Measurements from ENCODE around the gene HES2. TPM values are rescaled to one million over a fixed set of nuclear protein-coding genes. Genes with fewer than 3 reads are reported as not detected.
"Not testable (repeated sequence)": the region's sequence is repeated elsewhere in the genome, so short reads cannot be mapped to it uniquely, and the experiment has no call there.

Gene HES2
- total and polyA plus RNA-seq, 11 donors, result 0.04 to 0.14 (median 0.12) TPM; not detected in 8

DNA sequence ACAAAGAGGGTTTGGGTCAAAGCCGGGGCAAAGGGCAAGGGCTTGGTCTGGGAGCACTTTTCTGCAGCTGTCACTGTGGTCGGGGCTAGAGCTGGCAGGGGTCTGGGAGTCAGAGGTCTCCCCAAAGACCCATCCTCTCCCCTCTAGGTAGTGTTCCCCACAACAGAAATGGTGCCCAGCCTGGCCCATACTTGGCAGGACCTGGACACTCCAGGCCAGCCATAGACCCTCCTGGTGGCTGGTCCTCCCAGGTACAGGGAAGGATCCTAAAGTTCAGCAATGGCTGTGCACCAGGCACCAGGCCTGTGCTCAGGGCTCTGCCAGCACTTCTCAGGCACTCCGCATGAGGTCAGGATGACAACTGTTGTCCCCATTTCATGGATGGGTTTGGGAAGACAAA, 15.8 kb upstream of the HES2 start:
- Histone ChIP-seq H3K27me3 (peaks cover 1 to 39% (median 18%) of the 10 kb centered on the region in 9 donors), H3K27ac (no peak overlapping the region), H3K4me3 (no peak overlapping the region), H3K9me3 (no peaks in the 10 kb centered on the region), H3K36me3 (no peaks in the 10 kb centered on the region), H3K4me1 (peaks cover 0 to 6% (median 0%) of the 10 kb centered on the region in 12 donors)
- TF ChIP-seq, protein P1, sequence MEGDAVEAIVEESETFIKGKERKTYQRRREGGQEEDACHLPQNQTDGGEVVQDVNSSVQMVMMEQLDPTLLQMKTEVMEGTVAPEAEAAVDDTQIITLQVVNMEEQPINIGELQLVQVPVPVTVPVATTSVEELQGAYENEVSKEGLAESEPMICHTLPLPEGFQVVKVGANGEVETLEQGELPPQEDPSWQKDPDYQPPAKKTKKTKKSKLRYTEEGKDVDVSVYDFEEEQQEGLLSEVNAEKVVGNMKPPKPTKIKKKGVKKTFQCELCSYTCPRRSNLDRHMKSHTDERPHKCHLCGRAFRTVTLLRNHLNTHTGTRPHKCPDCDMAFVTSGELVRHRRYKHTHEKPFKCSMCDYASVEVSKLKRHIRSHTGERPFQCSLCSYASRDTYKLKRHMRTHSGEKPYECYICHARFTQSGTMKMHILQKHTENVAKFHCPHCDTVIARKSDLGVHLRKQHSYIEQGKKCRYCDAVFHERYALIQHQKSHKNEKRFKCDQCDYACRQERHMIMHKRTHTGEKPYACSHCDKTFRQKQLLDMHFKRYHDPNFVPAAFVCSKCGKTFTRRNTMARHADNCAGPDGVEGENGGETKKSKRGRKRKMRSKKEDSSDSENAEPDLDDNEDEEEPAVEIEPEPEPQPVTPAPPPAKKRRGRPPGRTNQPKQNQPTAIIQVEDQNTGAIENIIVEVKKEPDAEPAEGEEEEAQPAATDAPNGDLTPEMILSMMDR (IDR thresholded peaks at IDR 0.05), result no peak
- no peak for TF ChIP-seq POLR2A (IDR thresholded peaks at IDR 0.05)
- WGBS, 4 donors, result 76 to 100% (median 90%) methylated on average over 2 to 3 of the region's 3 CpGs
- ATAC-seq (no peak), DNase-seq (no peak)
- intact Hi-C loops (cut with DNase I), result loop anchor here in 2 of 10 donors (5.0 kb wide), 2 partner anchors 73 to 188 kb away; no protein-coding TSS in a partner anchor

DNA sequence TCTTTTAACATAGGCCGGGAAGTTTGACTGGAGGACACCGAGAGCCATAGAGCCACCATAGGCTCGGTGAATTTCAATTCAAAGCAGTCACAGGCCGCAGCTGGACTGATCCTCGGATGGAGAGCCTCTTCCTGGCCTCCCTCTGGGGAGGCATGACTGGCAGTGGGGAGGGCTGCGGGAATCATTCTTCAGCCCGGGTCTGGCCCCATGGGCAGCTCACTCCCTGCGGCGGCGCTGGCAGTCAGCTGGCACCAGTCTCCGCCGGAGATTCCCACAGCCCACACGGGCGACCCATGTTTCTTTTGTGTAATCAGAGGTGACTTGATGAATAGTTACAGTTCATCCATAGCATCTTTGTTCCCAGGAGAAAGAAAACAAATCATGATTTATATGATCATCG, 15.4 kb upstream of the HES2 start:
- Histone ChIP-seq H3K27me3 (peaks cover 0 to 37% (median 19%) of the 10 kb centered on the region in 9 donors), H3K9me3 (no peaks in the 10 kb centered on the region), H3K4me3 (no peak overlapping the region), H3K36me3 (no peaks in the 10 kb centered on the region), H3K4me1 (peaks cover 0 to 4% (median 0%) of the 10 kb centered on the region in 12 donors), H3K27ac (no peak overlapping the region)
- no peak for DNase-seq
- no peak for TF ChIP-seq POLR2A (IDR thresholded peaks at IDR 0.05)
- TF ChIP-seq, protein P1 (IDR thresholded peaks at IDR 0.05), result no peak
- WGBS, 4 donors, result 84 to 91% (median 89%) methylated on average over 15 of the region's 15 CpGs
- intact Hi-C loops (cut with DNase I), result loop anchor here in 2 of 10 donors (5.0 kb wide), 2 partner anchors 73 to 188 kb away; no protein-coding TSS in a partner anchor
- no peak for ATAC-seq

DNA sequence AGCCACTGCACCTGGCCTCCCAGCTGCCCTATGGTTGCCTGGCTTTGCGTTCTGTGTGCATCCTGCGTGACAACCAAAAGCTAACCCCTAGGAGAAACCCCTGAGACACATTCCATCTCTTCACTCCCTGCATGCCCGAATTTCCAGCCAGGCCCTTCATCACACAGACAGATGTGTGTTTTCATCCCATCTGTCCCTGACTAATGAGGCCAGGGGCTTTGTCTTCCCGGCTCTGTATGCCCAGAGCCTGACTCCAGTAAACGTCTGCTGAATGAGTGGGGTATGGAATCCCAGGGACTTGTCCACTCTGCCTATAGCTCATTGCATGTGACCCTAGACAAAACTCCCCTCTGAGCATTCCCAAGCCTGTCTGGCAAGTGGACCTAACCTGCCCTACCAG, 14.5 kb upstream of the HES2 start:
- WGBS, 4 donors, result 74 to 83% (median 77%) methylated on average over 5 of the region's 5 CpGs
- H3K4me1 ChIP-seq, result peaks cover 0 to 9% (median 0%) of the 10 kb centered on the region in 12 donors
- TF ChIP-seq POLR2A (IDR thresholded peaks at IDR 0.05), result no peak
- TF ChIP-seq, protein P1 (IDR thresholded peaks at IDR 0.05), result no peak
- DNase-seq (no peak), ATAC-seq (no peak)
- no peaks in the 10 kb centered on the region for H3K36me3 ChIP-seq
- H3K4me3 ChIP-seq, result no peak overlapping the region
- H3K27me3 ChIP-seq, result peaks cover 0 to 33% (median 10%) of the 10 kb centered on the region in 9 donors
- intact Hi-C loops (cut with DNase I), result no loop called here
- H3K9me3 ChIP-seq, result no peaks in the 10 kb centered on the region
- H3K27ac ChIP-seq, result no peak overlapping the region

DNA sequence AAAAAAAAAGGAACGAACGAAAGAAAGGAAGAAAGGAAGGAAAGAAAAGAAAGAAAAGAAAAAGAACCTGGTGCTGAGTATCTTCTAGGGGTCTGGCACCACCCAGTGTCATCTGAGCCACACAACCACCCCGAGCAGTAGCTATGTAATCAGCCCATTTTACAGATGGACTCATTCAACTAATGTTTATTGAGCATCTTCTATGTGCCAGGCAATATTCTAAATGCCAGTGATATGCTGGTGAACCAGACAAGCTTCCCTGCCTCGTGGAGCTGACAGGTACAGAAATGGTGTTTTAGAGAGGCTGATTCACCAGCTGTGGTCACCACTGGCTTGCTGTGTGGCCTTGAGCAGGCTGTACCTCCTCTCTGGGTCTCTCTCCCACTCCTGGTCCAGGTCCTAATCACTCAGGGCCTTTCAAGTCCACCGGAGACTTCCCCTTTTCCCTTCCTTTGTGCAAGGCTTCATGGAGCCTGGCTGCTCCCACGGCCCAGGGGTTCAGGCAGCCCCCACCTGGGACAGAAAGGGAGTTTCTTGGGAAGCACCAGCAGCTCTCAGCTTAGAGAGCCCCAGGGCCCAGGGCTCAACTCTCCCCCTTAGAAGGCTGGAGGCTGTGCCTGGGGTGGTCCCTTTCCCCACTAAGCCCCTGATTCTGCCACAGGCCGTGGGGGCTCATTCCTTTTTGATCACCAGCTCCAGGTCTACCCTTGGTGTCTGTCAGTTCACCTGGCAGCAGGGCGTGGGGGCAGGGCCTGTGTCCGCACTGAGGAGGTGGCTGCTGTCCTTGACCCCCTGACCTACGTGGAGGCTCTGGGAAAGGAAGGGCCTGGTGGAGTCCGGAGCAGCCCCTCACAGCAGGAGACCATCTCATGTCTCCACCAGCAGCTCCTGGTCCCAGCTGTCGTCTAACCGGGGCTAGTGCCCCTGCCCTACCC, 12.2 kb upstream of the HES2 start:
- peaks cover 0 to 32% (median 15%) of the 10 kb centered on the region in 9 donors for H3K27me3 ChIP-seq
- DNase-seq, ATAC-seq: not testable (repeated sequence)

DNA sequence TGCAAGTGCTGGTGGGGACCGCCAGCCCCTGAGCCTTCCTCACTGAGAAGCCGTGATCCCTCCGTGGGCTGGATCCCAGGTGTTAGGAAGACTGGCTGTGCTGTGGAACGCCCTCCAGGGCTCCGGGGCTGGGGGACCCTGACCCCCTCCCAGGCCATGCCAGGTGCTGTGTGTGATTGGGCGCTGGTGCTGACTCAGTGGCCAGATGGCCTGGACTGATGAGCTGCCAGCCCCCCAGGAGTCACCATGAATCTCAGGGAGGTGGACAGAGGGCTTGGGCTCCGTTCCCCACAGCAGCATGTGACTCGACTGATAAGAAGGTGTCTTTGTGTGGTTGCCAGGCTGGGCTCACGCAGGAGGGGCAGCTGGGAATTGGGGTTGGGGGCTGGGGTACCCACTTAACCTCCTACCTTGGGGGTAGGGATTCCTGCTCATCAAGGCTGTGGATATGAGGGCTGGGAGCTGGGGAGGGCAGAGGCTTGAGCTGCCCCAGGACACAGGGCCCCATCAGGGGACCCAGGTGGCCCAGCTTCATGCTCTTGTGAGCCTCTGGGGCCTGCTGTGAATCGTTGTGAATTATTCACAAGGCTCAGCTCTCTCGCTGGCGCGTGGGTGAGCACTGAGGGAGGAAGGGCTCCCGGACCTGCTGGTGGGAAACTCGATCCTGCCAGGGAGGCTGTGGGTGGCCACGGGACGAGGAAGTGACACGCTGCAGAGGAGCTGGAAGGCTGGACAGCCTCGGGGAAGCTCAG, 10.1 kb upstream of the HES2 start:
- H3K36me3 ChIP-seq; H3K4me3 ChIP-seq; intact Hi-C loops (cut with DNase I); H3K9me3 ChIP-seq; H3K27ac ChIP-seq; DNase-seq: not testable (repeated sequence)
- Histone ChIP-seq H3K4me1 (peaks cover 0 to 14% (median 1%) of the 10 kb centered on the region in 12 donors), H3K27me3 (peaks cover 18 to 53% (median 36%) of the 10 kb centered on the region in 9 donors)
- peak in 1 of 4 donors; percentile 24 for ATAC-seq
- 23 to 38% (median 32%) methylated on average over 15 to 19 of the region's 19 CpGs for WGBS, 4 donors

More for the DNA sequence above, 12.2 kb upstream of the HES2 start:
- WGBS, 4 donors, result 67 to 79% (median 77%) methylated on average over 10 to 13 of the region's 13 CpGs
- intact Hi-C loops (cut with DNase I); H3K36me3 ChIP-seq; H3K27ac ChIP-seq; H3K4me1 ChIP-seq; H3K4me3 ChIP-seq; H3K9me3 ChIP-seq: not testable (repeated sequence)

DNA sequence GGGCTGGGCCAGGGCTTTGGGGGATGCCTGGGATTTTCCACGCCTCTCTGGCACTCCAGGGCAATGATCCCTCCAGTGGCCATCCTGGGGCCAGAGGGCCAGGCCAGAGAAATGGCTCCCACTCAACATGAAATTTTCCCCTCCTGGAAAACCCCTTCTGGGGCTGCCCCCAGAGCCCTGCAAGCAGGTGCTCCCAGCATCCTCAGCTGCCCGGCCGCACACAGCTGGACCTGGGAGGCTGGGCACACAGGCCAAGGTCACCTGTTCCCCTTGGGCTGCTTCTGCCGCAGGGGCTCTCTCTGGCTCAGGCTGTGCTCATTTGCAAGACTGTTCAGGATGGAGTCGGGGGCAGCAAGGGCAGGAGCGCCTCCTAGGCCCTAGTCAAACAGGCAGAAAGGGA, 8.7 kb upstream of the HES2 start:
- H3K36me3 ChIP-seq; ATAC-seq; H3K9me3 ChIP-seq; H3K4me3 ChIP-seq; H3K27ac ChIP-seq; intact Hi-C loops (cut with DNase I); DNase-seq: not testable (repeated sequence)
- Histone ChIP-seq H3K27me3 (peaks cover 29 to 66% (median 49%) of the 10 kb centered on the region in 9 donors), H3K4me1 (peaks cover 4 to 28% (median 10%) of the 10 kb centered on the region in 12 donors)
- WGBS, 4 donors, result 71 to 93% (median 83%) methylated on average over 1 to 6 of the region's 6 CpGs

Measured in heart left ventricle (tissue), 16 donors.